BLaER1 (cell line): ENCODE results near the gene CELA1.
"Not testable (repeated sequence)": the region's sequence is repeated elsewhere in the genome, so short reads cannot be mapped to it uniquely, and the experiment has no call there.

Experiments
- H3K27ac ChIP-seq: shearing (Covaris generic); formaldehyde crosslinking; 2 replicates; pipeline ENCODE4 v1.8.1; 2022
- H3K27me3 ChIP-seq: shearing (Covaris generic); formaldehyde crosslinking; 2 replicates; pipeline ENCODE4 v1.8.1; 2022
- H3K36me3 ChIP-seq: shearing (Covaris generic); formaldehyde crosslinking; 2 replicates; pipeline ENCODE4 v1.8.1; 2022
- H3K4me1 ChIP-seq: shearing (Covaris generic); formaldehyde crosslinking; 2 replicates; pipeline ENCODE4 v1.8.1; 2022
- H3K4me2 ChIP-seq: shearing (Covaris generic); formaldehyde crosslinking; 2 replicates; pipeline ENCODE4 v1.8.1; 2022
- H3K4me3 ChIP-seq: shearing (Covaris generic); formaldehyde crosslinking; 2 replicates; pipeline ENCODE4 v1.8.1; 2022
- H3K9ac ChIP-seq: shearing (Covaris generic); formaldehyde crosslinking; 2 replicates; pipeline ENCODE4 v1.8.1; 2022
- H3K9me3 ChIP-seq: shearing (Covaris generic); formaldehyde crosslinking; 2 replicates; pipeline ENCODE4 v1.8.1; 2022
- H4K20me1 ChIP-seq: shearing (Covaris generic); formaldehyde crosslinking; 2 replicates; pipeline ENCODE4 v1.8.1; 2022
- Cebpa-rat ChIP-seq: shearing (Covaris generic); IDR thresholded peaks from 2 replicates; pipeline ENCODE4 v1.8.1; 2022

The CELA1 gene

DNA sequence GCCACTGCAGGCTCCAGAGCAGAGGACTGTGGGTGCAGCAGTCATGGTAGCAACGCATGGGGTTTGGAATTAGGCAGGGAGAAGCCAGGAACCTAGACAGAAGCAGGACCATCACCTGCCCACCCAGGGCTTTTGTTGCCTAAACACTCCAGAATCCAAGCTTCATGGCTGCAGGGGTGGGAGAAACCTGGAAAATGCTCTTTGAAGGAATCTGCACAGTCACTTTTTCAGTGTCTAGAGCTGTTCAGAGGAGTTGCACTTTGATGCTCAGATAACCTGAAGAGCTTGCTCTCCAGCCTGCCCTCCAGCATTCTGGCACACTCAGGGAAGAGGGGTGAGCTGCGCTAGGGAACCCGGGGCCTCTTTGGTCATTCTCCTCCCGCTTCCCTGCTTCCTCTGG, 1.6 kb upstream of the CELA1 start:
- no peak for TF ChIP-seq Cebpa-rat
- no peak overlapping the region for H3K4me3 ChIP-seq
- H3K36me3 ChIP-seq: no peaks in the 10 kb centered on the region
- no peaks in the 10 kb centered on the region for H3K4me1 ChIP-seq
- no peaks in the 10 kb centered on the region for H3K27me3 ChIP-seq
- H3K9ac ChIP-seq: no peak overlapping the region
- H4K20me1 ChIP-seq: no peaks in the 10 kb centered on the region
- no peak overlapping the region for H3K27ac ChIP-seq
- no peaks in the 10 kb centered on the region for H3K9me3 ChIP-seq
- H3K4me2 ChIP-seq: no peak overlapping the region

DNA sequence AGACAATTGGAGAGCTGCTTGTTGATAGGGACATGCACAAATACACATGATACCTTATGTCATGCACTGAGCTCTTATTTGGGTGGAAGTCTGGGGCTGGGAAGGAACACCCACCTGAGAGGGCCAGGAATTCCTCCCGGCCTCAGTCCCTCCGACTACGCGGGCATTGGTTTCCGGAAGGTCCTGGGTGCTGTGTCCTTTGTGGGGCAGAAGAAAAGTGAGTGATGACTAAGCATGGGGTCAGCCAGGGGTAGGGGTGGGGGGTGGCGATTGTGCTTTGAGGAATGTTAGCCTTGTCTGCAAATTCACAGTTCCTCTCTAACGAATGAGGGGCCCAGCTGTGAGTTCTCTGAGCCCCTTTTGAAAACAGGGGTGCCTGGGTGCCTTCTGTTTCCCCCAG, 798 bp downstream of the CELA1 start:
- Histone ChIP-seq H3K4me2 (no peak overlapping the region; the same call in 1 of the 2 replicates), H3K9ac (no peak overlapping the region), H3K36me3 (no peaks in the 10 kb centered on the region), H3K4me3 (no peak overlapping the region), H3K4me1 (peaks cover 4% of the 10 kb centered on the region), H3K9me3 (no peaks in the 10 kb centered on the region), H3K27me3 (no peaks in the 10 kb centered on the region), H3K27ac (no peak overlapping the region), H4K20me1 (no peaks in the 10 kb centered on the region)
- TF ChIP-seq Cebpa-rat: no peak

GRCh38 chr12:51343201-51343600, 3.3 kb downstream of the CELA1 start:
- Histone ChIP-seq H3K4me3 (no peak overlapping the region), H3K9ac (no peak overlapping the region), H3K4me2 (no peak overlapping the region), H3K36me3 (no peaks in the 10 kb centered on the region), H3K27ac (no peak overlapping the region), H3K27me3 (no peaks in the 10 kb centered on the region), H3K4me1 (peaks cover 4% of the 10 kb centered on the region), H4K20me1 (no peaks in the 10 kb centered on the region), H3K9me3 (no peaks in the 10 kb centered on the region)
- TF ChIP-seq Cebpa-rat: no peak

DNA sequence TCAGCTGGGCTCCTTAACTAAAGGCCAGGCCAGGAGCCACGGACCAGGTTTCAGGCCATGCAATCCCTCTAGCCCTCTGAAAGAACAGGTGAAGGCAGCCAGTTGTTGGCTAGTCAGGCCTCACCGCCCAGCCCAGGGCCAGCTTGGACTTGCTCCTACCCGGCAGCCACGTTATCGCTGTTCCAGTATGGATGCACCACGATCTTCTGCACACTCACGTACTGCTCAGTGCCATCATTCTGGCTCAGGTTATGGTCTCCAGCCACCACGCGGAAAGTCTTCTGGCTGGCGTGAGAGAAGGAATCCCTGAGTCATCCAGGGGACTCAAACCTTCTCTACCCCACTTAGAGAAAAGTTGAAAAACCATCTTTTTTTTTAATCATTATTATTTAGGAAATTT, 4.1 kb downstream of the CELA1 start:
- Histone ChIP-seq H3K4me3 (no peak overlapping the region), H3K9ac (no peak overlapping the region), H3K9me3 (no peaks in the 10 kb centered on the region), H3K4me1 (peaks cover 4% of the 10 kb centered on the region), H3K4me2 (no peak overlapping the region), H4K20me1 (no peaks in the 10 kb centered on the region), H3K36me3 (no peaks in the 10 kb centered on the region), H3K27ac (no peak overlapping the region), H3K27me3 (no peaks in the 10 kb centered on the region)
- no peak for TF ChIP-seq Cebpa-rat

GRCh38 chr12:51341251-51342007, 5.0 kb downstream of the CELA1 start:
- Histone ChIP-seq H3K27me3 (no peaks in the 10 kb centered on the region), H3K36me3 (no peaks in the 10 kb centered on the region), H3K9ac (no peak overlapping the region), H3K4me3 (no peak overlapping the region), H3K27ac (no peak overlapping the region), H4K20me1 (no peaks in the 10 kb centered on the region), H3K4me1 (peaks cover 4% of the 10 kb centered on the region), H3K9me3 (no peaks in the 10 kb centered on the region), H3K4me2 (peak overlapping the region; percentile 33; the same call in 1 of the 2 replicates)
- TF ChIP-seq Cebpa-rat: no peak

GRCh38 chr12:51339750-51340149, 6.7 kb downstream of the CELA1 start:
- Histone ChIP-seq H3K9ac (no peak overlapping the region), H3K27ac (no peak overlapping the region), H3K36me3 (no peaks in the 10 kb centered on the region), H3K4me1 (peaks cover 4% of the 10 kb centered on the region), H3K4me2 (no peak overlapping the region), H3K9me3 (no peaks in the 10 kb centered on the region), H3K27me3 (no peaks in the 10 kb centered on the region), H3K4me3 (no peak overlapping the region), H4K20me1 (no peaks in the 10 kb centered on the region)
- no peak for TF ChIP-seq Cebpa-rat

DNA sequence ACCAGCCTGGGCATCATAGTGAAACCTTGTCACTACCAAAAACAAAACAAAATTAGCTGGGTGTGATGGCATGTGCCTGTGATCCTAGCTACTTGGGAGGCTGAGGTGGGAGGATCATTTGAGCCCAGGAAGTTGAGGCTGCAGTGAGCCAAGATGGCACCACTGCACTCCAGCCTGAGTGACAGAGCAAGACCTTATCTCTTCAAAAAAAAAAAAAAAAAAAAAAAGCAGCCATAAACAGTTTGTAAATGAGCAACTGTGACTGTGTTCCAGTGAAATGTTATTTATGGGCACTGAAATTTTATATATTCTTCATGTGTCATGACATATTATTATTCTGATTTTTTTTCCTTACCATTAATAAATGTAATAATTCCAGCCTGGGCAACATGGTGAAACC, 9.1 kb downstream of the CELA1 start:
- H3K9ac ChIP-seq, H3K4me2 ChIP-seq, H3K4me3 ChIP-seq, H3K27me3 ChIP-seq, H4K20me1 ChIP-seq, H3K4me1 ChIP-seq, H3K27ac ChIP-seq, H3K9me3 ChIP-seq, H3K36me3 ChIP-seq: not testable (repeated sequence)

- H3K4me2 ChIP-seq: no peak overlapping the region
- H3K4me1 ChIP-seq: no peaks in the 10 kb centered on the region; the same call in 1 of the 2 replicates
- H3K9me3 ChIP-seq: no peaks in the 10 kb centered on the region
- no peak for TF ChIP-seq Cebpa-rat
- no peaks in the 10 kb centered on the region for H3K36me3 ChIP-seq
- H3K9ac ChIP-seq: no peak overlapping the region
- no peak overlapping the region for H3K4me3 ChIP-seq
- no peaks in the 10 kb centered on the region for H3K27me3 ChIP-seq
- no peak overlapping the region for H3K27ac ChIP-seq
- no peaks in the 10 kb centered on the region for H4K20me1 ChIP-seq
Measured at GRCh38 chr12:51335931-51336330, 10.5 kb downstream of the CELA1 start.

DNA sequence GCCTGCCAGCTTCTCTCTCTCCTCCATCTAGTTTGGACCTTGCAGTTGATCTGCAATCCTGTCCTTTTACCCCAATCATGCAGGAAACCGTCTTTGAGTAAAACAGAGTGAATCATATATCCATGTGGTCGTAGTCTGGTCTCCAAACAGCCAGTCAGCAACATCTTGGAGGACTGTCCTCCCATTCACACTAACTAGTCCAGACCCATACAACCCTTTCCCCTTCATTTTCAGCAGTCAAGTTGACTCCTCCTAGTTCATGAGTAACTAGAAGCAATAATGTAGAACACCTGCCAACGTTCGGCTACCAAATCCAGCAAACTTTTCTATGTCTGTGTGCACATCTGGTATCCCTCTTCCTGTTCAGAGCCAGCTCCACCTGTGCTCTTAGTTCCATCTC, 11.7 kb downstream of the CELA1 start:
- Histone ChIP-seq H3K27ac (no peak overlapping the region), H3K4me3 (no peak overlapping the region), H3K36me3 (no peaks in the 10 kb centered on the region), H3K9ac (no peak overlapping the region), H3K9me3 (no peaks in the 10 kb centered on the region), H4K20me1 (no peaks in the 10 kb centered on the region), H3K4me2 (no peak overlapping the region), H3K27me3 (no peaks in the 10 kb centered on the region), H3K4me1 (peaks cover 8% of the 10 kb centered on the region)
- no peak for TF ChIP-seq Cebpa-rat

GRCh38 chr12:51333536-51333935, 12.9 kb downstream of the CELA1 start:
- H3K4me3 ChIP-seq: no peak overlapping the region
- H4K20me1 ChIP-seq: no peaks in the 10 kb centered on the region
- H3K36me3 ChIP-seq: no peaks in the 10 kb centered on the region
- no peak overlapping the region for H3K4me2 ChIP-seq
- H3K9me3 ChIP-seq: no peaks in the 10 kb centered on the region
- H3K27me3 ChIP-seq: no peaks in the 10 kb centered on the region
- TF ChIP-seq Cebpa-rat: no peak
- no peak overlapping the region for H3K9ac ChIP-seq
- no peak overlapping the region for H3K27ac ChIP-seq
- peaks cover 20% of the 10 kb centered on the region for H3K4me1 ChIP-seq

GRCh38 chr12:51330186-51330585, 16.3 kb downstream of the CELA1 start:
- Histone ChIP-seq H3K27me3 (no peaks in the 10 kb centered on the region), H3K4me1 (peaks cover 53% of the 10 kb centered on the region), H3K9ac (no peak overlapping the region), H3K9me3 (no peaks in the 10 kb centered on the region), H4K20me1 (no peaks in the 10 kb centered on the region), H3K4me2 (peak overlapping the region; percentile 94), H3K27ac (no peak overlapping the region), H3K4me3 (no peak overlapping the region), H3K36me3 (no peaks in the 10 kb centered on the region)
- TF ChIP-seq Cebpa-rat: no peak
